ENCODE measurements around the gene TRAFD1. TPM values are rescaled to one million over a fixed set of nuclear protein-coding genes. Genes with fewer than 3 reads are reported as not detected.

Gene TRAFD1
- total and polyA plus RNA-seq, 2 experiments from 2014 or later, result 17.4 to 30.4 TPM

- H3K27ac ChIP-seq (ENCODE audit: low read depth), result peak overlapping the region; percentile 8; the same call in 1 of the 2 replicates
- no peaks in the 10 kb centered on the region for H3K79me2 ChIP-seq (replicated peaks; ENCODE audit: insufficient read depth)
- no peak overlapping the region for H3K4me3 ChIP-seq
- H3K36me3 ChIP-seq (ENCODE audit: insufficient read depth), result no peaks in the 10 kb centered on the region
- H2AFZ ChIP-seq, result no peak overlapping the region
- H3K4me2 ChIP-seq, result no peak overlapping the region
- no peaks in the 10 kb centered on the region for H4K20me1 ChIP-seq (replicated peaks; ENCODE audit: insufficient read depth)
- H3K4me1 ChIP-seq (ENCODE audit: insufficient read depth), result peaks cover 16% of the 10 kb centered on the region
- 0 out of 2 replicates have a peak, but pooled peaks cover 6% of the 10 kb centered on the region for H3F3A ChIP-seq (replicated peaks; ENCODE audit: low read depth)
- no peaks in the 10 kb centered on the region for H3K9me3 Mint-ChIP-seq
- H3K4me3 Mint-ChIP-seq, result no peak overlapping the region
- H3K27me3 Mint-ChIP-seq (ENCODE audit: insufficient read depth, low read depth, poor library complexity), result peaks cover 2% of the 10 kb centered on the region
- no peak for TF ChIP-seq EZH2 (IDR thresholded peaks at IDR 0.05; ENCODE audit: low read depth, unreplicated experiment)
- no peak for TF ChIP-seq ETS1 (IDR thresholded peaks at IDR 0.05)
- no peak for TF ChIP-seq STAT1 (IDR thresholded peaks at IDR 0.05; ENCODE audit: unreplicated experiment)
- TF ChIP-seq CREB1 (CRISPR knock-in tag; IDR thresholded peaks at IDR 0.05; ENCODE audit: low read depth), result no peak
- TF ChIP-seq NANOG (IDR thresholded peaks at IDR 0.05; ENCODE audit: borderline replicate concordance), result no peak
- no peak for TF ChIP-seq JUNB (IDR thresholded peaks at IDR 0.05; ENCODE audit: unreplicated experiment)
- no peak for TF ChIP-seq ZNF331 (CRISPR knock-in tag; IDR thresholded peaks at IDR 0.05; ENCODE audit: low read depth)
- no peak for TF ChIP-seq ZNF462 (CRISPR knock-in tag; IDR thresholded peaks at IDR 0.05)
- TF ChIP-seq REST (IDR thresholded peaks at IDR 0.05; ENCODE audit: unreplicated experiment), result no peak
- no peak for TF ChIP-seq ZNF114 (CRISPR knock-in tag; IDR thresholded peaks at IDR 0.05)
- TF ChIP-seq EZH2phosphoT487 (IDR thresholded peaks at IDR 0.05; ENCODE audit: unreplicated experiment), result no peak
- no peak for TF ChIP-seq CTCF (conservative IDR thresholded peaks at IDR 0.05; ENCODE audit: low read depth in 2 of 2)
- no peak for TF ChIP-seq POLR2AphosphoS5 (IDR thresholded peaks at IDR 0.05; ENCODE audit: low read depth)
- no peaks in the 10 kb centered on the region for H3K27me3 ChIP-seq (ENCODE audit: insufficient read depth)
- no peaks in the 10 kb centered on the region for H3K9me2 ChIP-seq (ENCODE audit: insufficient read depth)
- H3K27ac Mint-ChIP-seq, result no peak overlapping the region
- ATAC-seq (no peak), DNase-seq (ENCODE audit: low spot score) (no peak)
- no peaks in the 10 kb centered on the region for H3K36me3 Mint-ChIP-seq (ENCODE audit: low read depth)
- H3K4me1 Mint-ChIP-seq, result peaks cover 18% of the 10 kb centered on the region
Measured at GRCh38 chr12:112117685-112118084, 7.7 kb upstream of the TRAFD1 start.
